ENCODE data around the gene OR5D18. TPM values are rescaled to one million over a fixed set of nuclear protein-coding genes. Genes with fewer than 3 reads are reported as not detected.

OR5D18 gene
- total RNA-seq, 1 experiment from 2014 or later = not detected

- ChIA-PET POLR2A (no interaction called here), RAD21 (ENCODE audit: low non-redundant PET in 1 of 2, low total read pairs in 2 of 2, uncharacterized antibody in 2 of 2, unreplicated experiment in 2 of 2) (no interaction called here), CTCF (no interaction called here)
- no peak overlapping the region for H2AFZ ChIP-seq (ENCODE audit: low read depth, low read length, poor library complexity, severe bottlenecking)
- no peak for DNase-seq (ENCODE audit: low read depth, low spot score)
- H3K27ac ChIP-seq (ENCODE audit: low read depth, low read length) = no peak overlapping the region
- H3K4me3 ChIP-seq (replicated peaks in 1 of 2; ENCODE audit: low read depth in 1 of 2, low read length in 2 of 2) = no peak overlapping the region
- intact Hi-C loops (cut with micrococcal nuclease) = no loop called here
- H4K20me1 ChIP-seq (ENCODE audit: insufficient read depth) = no peaks in the 10 kb centered on the region
- no peaks in the 10 kb centered on the region for H3K27me3 ChIP-seq (ENCODE audit: insufficient read depth, low read length)
- H3K36me3 ChIP-seq (ENCODE audit: control insufficient read depth in 1 of 2, insufficient read depth in 2 of 2, low read length in 2 of 2) = no peaks in the 10 kb centered on the region
- ATAC-seq = no peak
- H3K9ac ChIP-seq (ENCODE audit: low read length) = no peak overlapping the region
- H3K9me2 ChIP-seq (ENCODE audit: insufficient read depth) = no peaks in the 10 kb centered on the region
- H3K4me1 ChIP-seq (ENCODE audit: control insufficient read depth in 1 of 2, insufficient read depth in 2 of 2, low read length in 2 of 2) = no peaks in the 10 kb centered on the region
- peaks cover 0 to 13% of the 10 kb centered on the region in 2 experiments; a peak in 3 of 4 replicates for H3K9me3 ChIP-seq (ENCODE audit: control insufficient read depth in 1 of 2, insufficient read depth in 1 of 2, low read depth in 1 of 2, low read length in 2 of 2)
- H3K79me2 ChIP-seq (ENCODE audit: insufficient read depth, low read length) = no peaks in the 10 kb centered on the region
- BruUV-seq (replicated peaks) = no TSS peak
- TF ChIP-seq CEBPB (IDR thresholded peaks at IDR 0.05; ENCODE audit: low read depth) (no peak), ELF1 (IDR thresholded peaks at IDR 0.05; ENCODE audit: borderline replicate concordance, low read depth) (no peak), JUND (IDR thresholded peaks at IDR 0.05) (no peak)
- H3K4me2 ChIP-seq (ENCODE audit: low read length) = no peak overlapping the region
Measured at GRCh38 chr11:55847453-55847852, 28.0 kb downstream of the OR5D18 start.

DNA sequence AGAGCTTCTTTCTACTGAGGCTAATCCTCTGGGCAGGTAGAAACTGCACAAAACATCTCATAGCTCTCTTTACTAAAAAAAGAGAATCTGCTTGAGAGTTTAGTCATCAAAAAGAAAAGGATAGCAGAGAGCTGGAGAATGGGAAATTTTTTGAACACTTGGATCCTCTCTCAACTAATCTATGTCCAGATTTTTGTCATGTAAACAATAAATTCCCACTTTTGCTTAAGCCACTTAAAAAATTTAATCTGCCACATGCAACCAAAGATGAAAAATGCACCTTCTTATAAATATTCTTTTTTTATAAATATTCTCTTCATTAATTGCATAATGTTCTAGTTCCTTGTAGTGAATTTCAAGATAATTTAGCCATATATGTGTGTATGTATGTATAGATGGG, 29.6 kb downstream of the OR5D18 start:
- H3K9me2 ChIP-seq (ENCODE audit: insufficient read depth) = no peaks in the 10 kb centered on the region
- H2AFZ ChIP-seq (ENCODE audit: low read depth, low read length, poor library complexity, severe bottlenecking) = no peak overlapping the region
- H4K20me1 ChIP-seq (ENCODE audit: insufficient read depth) = no peaks in the 10 kb centered on the region
- intact Hi-C loops (cut with micrococcal nuclease) = no loop called here
- POLR2A ChIA-PET = no interaction called here
- RAD21 ChIA-PET (ENCODE audit: low non-redundant PET in 1 of 2, low total read pairs in 2 of 2, uncharacterized antibody in 2 of 2, unreplicated experiment in 2 of 2) = no interaction called here
- H3K36me3 ChIP-seq (ENCODE audit: control insufficient read depth in 1 of 2, insufficient read depth in 2 of 2, low read length in 2 of 2) = no peaks in the 10 kb centered on the region
- no peak overlapping the region for H3K9ac ChIP-seq (ENCODE audit: low read length)
- CTCF ChIA-PET = no interaction called here
- no peak overlapping the region for H3K27ac ChIP-seq (ENCODE audit: low read depth, low read length)
- no peak for DNase-seq (ENCODE audit: low read depth, low spot score)
- ATAC-seq = no peak
- no peaks in the 10 kb centered on the region for H3K79me2 ChIP-seq (ENCODE audit: insufficient read depth, low read length)
- H3K4me2 ChIP-seq (ENCODE audit: low read length) = no peak overlapping the region
- BruUV-seq (replicated peaks) = no TSS peak
- H3K4me1 ChIP-seq (ENCODE audit: control insufficient read depth in 1 of 2, insufficient read depth in 2 of 2, low read length in 2 of 2) = no peaks in the 10 kb centered on the region
- no peak for TF ChIP-seq EGR1 (IDR thresholded peaks at IDR 0.05; ENCODE audit: low read depth)
- TF ChIP-seq ELF1 (IDR thresholded peaks at IDR 0.05; ENCODE audit: borderline replicate concordance, low read depth) = no peak
- TF ChIP-seq, protein P1, sequence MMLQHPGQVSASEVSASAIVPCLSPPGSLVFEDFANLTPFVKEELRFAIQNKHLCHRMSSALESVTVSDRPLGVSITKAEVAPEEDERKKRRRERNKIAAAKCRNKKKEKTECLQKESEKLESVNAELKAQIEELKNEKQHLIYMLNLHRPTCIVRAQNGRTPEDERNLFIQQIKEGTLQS (IDR thresholded peaks at IDR 0.05) = no peak
- no peak for TF ChIP-seq FOSL1 (IDR thresholded peaks at IDR 0.05; ENCODE audit: low read depth)
- TF ChIP-seq, protein P2, sequence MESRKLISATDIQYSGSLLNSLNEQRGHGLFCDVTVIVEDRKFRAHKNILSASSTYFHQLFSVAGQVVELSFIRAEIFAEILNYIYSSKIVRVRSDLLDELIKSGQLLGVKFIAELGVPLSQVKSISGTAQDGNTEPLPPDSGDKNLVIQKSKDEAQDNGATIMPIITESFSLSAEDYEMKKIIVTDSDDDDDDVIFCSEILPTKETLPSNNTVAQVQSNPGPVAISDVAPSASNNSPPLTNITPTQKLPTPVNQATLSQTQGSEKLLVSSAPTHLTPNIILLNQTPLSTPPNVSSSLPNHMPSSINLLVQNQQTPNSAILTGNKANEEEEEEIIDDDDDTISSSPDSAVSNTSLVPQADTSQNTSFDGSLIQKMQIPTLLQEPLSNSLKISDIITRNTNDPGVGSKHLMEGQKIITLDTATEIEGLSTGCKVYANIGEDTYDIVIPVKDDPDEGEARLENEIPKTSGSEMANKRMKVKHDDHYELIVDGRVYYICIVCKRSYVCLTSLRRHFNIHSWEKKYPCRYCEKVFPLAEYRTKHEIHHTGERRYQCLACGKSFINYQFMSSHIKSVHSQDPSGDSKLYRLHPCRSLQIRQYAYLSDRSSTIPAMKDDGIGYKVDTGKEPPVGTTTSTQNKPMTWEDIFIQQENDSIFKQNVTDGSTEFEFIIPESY (IDR thresholded peaks at IDR 0.05; ENCODE audit: extremely low read depth, insufficient replicate concordance, low read length) = no peak
- TF ChIP-seq, protein P3, sequence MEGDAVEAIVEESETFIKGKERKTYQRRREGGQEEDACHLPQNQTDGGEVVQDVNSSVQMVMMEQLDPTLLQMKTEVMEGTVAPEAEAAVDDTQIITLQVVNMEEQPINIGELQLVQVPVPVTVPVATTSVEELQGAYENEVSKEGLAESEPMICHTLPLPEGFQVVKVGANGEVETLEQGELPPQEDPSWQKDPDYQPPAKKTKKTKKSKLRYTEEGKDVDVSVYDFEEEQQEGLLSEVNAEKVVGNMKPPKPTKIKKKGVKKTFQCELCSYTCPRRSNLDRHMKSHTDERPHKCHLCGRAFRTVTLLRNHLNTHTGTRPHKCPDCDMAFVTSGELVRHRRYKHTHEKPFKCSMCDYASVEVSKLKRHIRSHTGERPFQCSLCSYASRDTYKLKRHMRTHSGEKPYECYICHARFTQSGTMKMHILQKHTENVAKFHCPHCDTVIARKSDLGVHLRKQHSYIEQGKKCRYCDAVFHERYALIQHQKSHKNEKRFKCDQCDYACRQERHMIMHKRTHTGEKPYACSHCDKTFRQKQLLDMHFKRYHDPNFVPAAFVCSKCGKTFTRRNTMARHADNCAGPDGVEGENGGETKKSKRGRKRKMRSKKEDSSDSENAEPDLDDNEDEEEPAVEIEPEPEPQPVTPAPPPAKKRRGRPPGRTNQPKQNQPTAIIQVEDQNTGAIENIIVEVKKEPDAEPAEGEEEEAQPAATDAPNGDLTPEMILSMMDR (IDR thresholded peaks at IDR 0.05 in 2 of 3, conservative IDR thresholded peaks at IDR 0.05 in 1 of 3; ENCODE audit: borderline replicate concordance in 1 of 3, insufficient read depth in 1 of 3, low read depth in 2 of 3, low read length in 2 of 3) = no peak
- TF ChIP-seq RAD21 (IDR thresholded peaks at IDR 0.05; ENCODE audit: low read depth) = no peak
- no peak for TF ChIP-seq POLR2A (IDR thresholded peaks at IDR 0.05; ENCODE audit: borderline replicate concordance, extremely low read depth, insufficient read depth, insufficient read length)
- no peak for TF ChIP-seq CBX3 (IDR thresholded peaks at IDR 0.05; ENCODE audit: low read depth)
- TF ChIP-seq SRF (IDR thresholded peaks at IDR 0.05; ENCODE audit: low read depth) = no peak
- no peak for TF ChIP-seq SIN3A (IDR thresholded peaks at IDR 0.05; ENCODE audit: low read depth)
- TF ChIP-seq TCF7L2 (IDR thresholded peaks at IDR 0.05; ENCODE audit: borderline replicate concordance, extremely low read depth, insufficient read depth, insufficient read length) = no peak
- no peak for TF ChIP-seq JUND (IDR thresholded peaks at IDR 0.05)
- TF ChIP-seq ZFX (IDR thresholded peaks at IDR 0.05) = no peak
- no peaks in the 10 kb centered on the region for H3K27me3 ChIP-seq (ENCODE audit: insufficient read depth, low read length)
- H3K9me3 ChIP-seq (ENCODE audit: control insufficient read depth in 1 of 2, insufficient read depth in 1 of 2, low read depth in 1 of 2, low read length in 2 of 2) = peaks cover 3 to 13% of the 10 kb centered on the region in 2 experiments; a peak in 3 of 4 replicates
- no peak overlapping the region for H3K4me3 ChIP-seq (replicated peaks in 1 of 2; ENCODE audit: low read depth in 1 of 2, low read length in 2 of 2)
